ENCODE results near the gene CDC34. TPM values are rescaled to one million over a fixed set of nuclear protein-coding genes. Genes with fewer than 3 reads are reported as not detected.

CDC34 gene
- total and polyA plus RNA-seq, 12 donors = 70.2 to 162 (median 77.5) TPM

DNA sequence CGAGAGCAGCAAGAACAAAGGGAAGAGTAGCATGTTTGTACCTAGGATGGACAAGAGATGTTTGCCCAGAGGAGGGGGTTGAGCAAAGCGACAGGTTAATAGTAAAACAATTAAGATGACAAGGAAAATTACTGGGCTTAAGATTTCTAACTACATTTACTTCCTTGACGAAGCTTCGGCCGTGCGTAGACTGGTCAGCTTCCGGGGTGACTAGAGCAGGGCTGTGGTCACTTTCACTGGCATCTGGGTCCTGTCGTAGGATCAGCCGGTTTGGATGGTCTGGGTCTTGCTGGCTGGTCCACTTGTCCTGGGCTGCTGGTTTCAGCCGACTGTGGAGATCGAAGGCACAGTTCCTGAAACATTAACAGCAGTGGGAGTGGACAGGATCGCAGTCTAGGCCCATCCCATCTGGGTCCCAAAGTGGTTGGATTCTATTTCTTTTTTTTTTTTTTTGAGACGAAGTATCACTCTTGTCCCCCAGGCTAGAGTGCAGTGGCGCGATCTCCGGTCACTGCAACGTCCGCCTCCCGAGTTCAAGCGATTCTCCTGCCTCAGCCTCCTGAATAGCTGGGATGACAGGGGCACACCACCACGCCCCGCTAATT is 35.8 kb downstream of the CDC34 start:
- no peaks in the 10 kb centered on the region for H3K9me3 ChIP-seq
- ATAC-seq (no peak), DNase-seq (no peak)
- H3K36me3 ChIP-seq = no peaks in the 10 kb centered on the region
- intact Hi-C loops (cut with DNase I) = no loop called here
- H3K27me3 ChIP-seq = no peaks in the 10 kb centered on the region
- peaks cover 2 to 17% (median 11%) of the 10 kb centered on the region in 9 donors for H3K4me1 ChIP-seq
- TF ChIP-seq CTCF (IDR thresholded peaks at IDR 0.05) = no peak
- H3K4me3 ChIP-seq = peak overlapping the region in 1 of 10 donors; percentile 36
- 92 to 94% methylated on average over 22 of the region's 22 CpGs for WGBS, 2 donors
- peak overlapping the region in 1 of 10 donors; percentile 83 for H3K27ac ChIP-seq

- no peaks in the 10 kb centered on the region for H3K36me3 ChIP-seq
- intact Hi-C loops (cut with DNase I) = loop anchor here in 1 of 10 donors (5.0 kb wide), 1 partner anchor 38 kb away; the partner anchor contains the start of gene CDC34
- H3K27me3 ChIP-seq = no peaks in the 10 kb centered on the region
- peaks cover 14 to 40% (median 31%) of the 10 kb centered on the region in 9 donors for H3K4me1 ChIP-seq
- H3K9me3 ChIP-seq = no peaks in the 10 kb centered on the region
- H3K4me3 ChIP-seq = no peak overlapping the region
- no peak overlapping the region for H3K27ac ChIP-seq
- DNase-seq = no peak
- ATAC-seq = no peak
- TF ChIP-seq CTCF (IDR thresholded peaks at IDR 0.05) = no peak
- WGBS, 2 donors = 75 to 79% methylated on average over 18 to 19 of the region's 25 CpGs
Measured at GRCh38 chr19:570251-570686, 38.7 kb downstream of the CDC34 start.

- WGBS, 2 donors = 4 to 6% methylated on average over 45 of the region's 45 CpGs
- Histone ChIP-seq H3K4me3 (peak overlapping the region; percentile 26 to 100 (median 88)), H3K27me3 (no peaks in the 10 kb centered on the region), H3K9me3 (no peaks in the 10 kb centered on the region), H3K4me1 (peaks cover 16 to 47% (median 39%) of the 10 kb centered on the region in 9 donors), H3K36me3 (no peaks in the 10 kb centered on the region), H3K27ac (peak overlapping the region; percentile 0 to 97 (median 94))
- intact Hi-C loops (cut with DNase I) = loop anchor here in 1 of 10 donors (5.0 kb wide), 1 partner anchor 39 kb away; the partner anchor contains the start of gene CDC34
- ATAC-seq = no peak
- no peak for DNase-seq
- TF ChIP-seq CTCF (IDR thresholded peaks at IDR 0.05) = no peak
Measured at GRCh38 chr19:570937-571565, 39.5 kb downstream of the CDC34 start.

DNA sequence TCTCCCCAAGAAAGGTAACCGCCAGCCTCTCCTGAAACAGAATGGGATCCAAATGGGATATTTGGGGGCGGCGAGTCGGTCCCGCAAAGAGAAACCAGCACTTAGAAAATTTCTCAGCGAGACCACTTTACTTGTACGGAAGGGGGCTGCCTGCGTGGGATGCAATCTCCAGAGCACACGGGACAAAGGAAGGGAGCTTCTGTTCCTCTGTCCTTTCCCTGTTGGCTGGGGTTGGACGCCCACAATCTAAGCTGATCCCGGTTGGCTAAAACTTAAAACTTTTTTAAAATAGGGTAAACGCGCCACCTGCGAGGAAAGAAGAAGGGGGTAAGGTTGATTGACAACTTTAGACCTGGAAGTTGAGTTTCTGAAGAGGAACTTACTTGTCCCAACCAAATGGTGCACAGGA is 40.0 kb downstream of the CDC34 start:
- ATAC-seq (no peak), DNase-seq (no peak)
- Histone ChIP-seq H3K4me3 (peak overlapping the region; percentile 26 to 100 (median 88)), H3K4me1 (peaks cover 19 to 53% (median 44%) of the 10 kb centered on the region in 9 donors), H3K27me3 (no peaks in the 10 kb centered on the region), H3K36me3 (no peaks in the 10 kb centered on the region), H3K27ac (peak overlapping the region; percentile 0 to 97 (median 94)), H3K9me3 (no peaks in the 10 kb centered on the region)
- TF ChIP-seq CTCF (IDR thresholded peaks at IDR 0.05) = no peak
- WGBS, 2 donors = 2% methylated on average over 14 of the region's 14 CpGs
- intact Hi-C loops (cut with DNase I) = loop anchor here in 1 of 10 donors (5.0 kb wide), 1 partner anchor 39 kb away; the partner anchor contains the start of gene CDC34
